Mesenchymal stem cell (in vitro differentiated cells and primary cell): ENCODE data around the gene ELMO1.

ENCODE experiments used
- DNase-seq: peaks from one replicate; pipeline ENCODE4 v3.0.0-alpha.2; 2013
- H2AFZ ChIP-seq: one replicate; pipeline ENCODE4 v1.6.1; 2013; ENCODE audit warnings: low read depth, mild to moderate bottlenecking, control low read depth, inconsistent platforms, low read length, moderate library complexity
- H2AK5ac ChIP-seq: 2 replicates; pipeline ENCODE4 v1.6.1; 2013; ENCODE audit warnings: low read length, moderate library complexity, mild to moderate bottlenecking, inconsistent platforms; ENCODE audit not compliant: severe bottlenecking
- H2BK120ac ChIP-seq: one replicate; pipeline ENCODE4 v1.6.1; 2013; ENCODE audit warnings: low read depth, mild to moderate bottlenecking, inconsistent platforms, low read length, moderate library complexity
- H2BK12ac ChIP-seq, 2 experiments: one replicate each; pipeline ENCODE4 v1.6.1; 2013; ENCODE audit warnings: inconsistent platforms in 2 of 2, low read length in 2 of 2, mild to moderate bottlenecking in 2 of 2, moderate library complexity in 2 of 2, control low read depth in 1 of 2
- H2BK15ac ChIP-seq: one replicate; pipeline ENCODE4 v1.6.1; 2013; ENCODE audit warnings: mild to moderate bottlenecking, low read depth, inconsistent platforms; ENCODE audit not compliant: poor library complexity, severe bottlenecking
- H2BK5ac ChIP-seq: 2 replicates; pipeline ENCODE4 v1.6.1; 2013; ENCODE audit warnings: low read depth, mild to moderate bottlenecking, low read length, control low read depth, inconsistent platforms; ENCODE audit not compliant: poor library complexity, severe bottlenecking
- H3K14ac ChIP-seq, 2 experiments: one replicate each; pipeline ENCODE4 v1.6.1; 2013; ENCODE audit warnings: inconsistent platforms in 2 of 2, low read length in 2 of 2, control low read depth in 1 of 2, mild to moderate bottlenecking in 1 of 2, moderate library complexity in 1 of 2
- H3K18ac ChIP-seq, 2 experiments: one replicate each; pipeline ENCODE4 v1.6.1; 2013; ENCODE audit warnings: inconsistent platforms in 2 of 2, low read length in 2 of 2, control low read depth in 1 of 2, low read depth in 1 of 2, mild to moderate bottlenecking in 1 of 2
- H3K23ac ChIP-seq, 2 experiments: one replicate each; pipeline ENCODE4 v1.6.1; 2013; ENCODE audit warnings: inconsistent platforms in 2 of 2, low read length in 2 of 2, mild to moderate bottlenecking in 2 of 2, moderate library complexity in 2 of 2, control low read depth in 1 of 2
- H3K27ac ChIP-seq: 2 replicates; pipeline ENCODE4 v1.5.1; 2013; ENCODE audit warnings: mild to moderate bottlenecking, moderate library complexity, low read length, control low read depth, inconsistent platforms; ENCODE audit not compliant: poor library complexity, severe bottlenecking
- H3K27me3 ChIP-seq, 2 experiments: 2 replicates each; pipeline versions ENCODE4 v1.6.1 to v1.7.0; 2013; ENCODE audit warnings: low read length in 2 of 2, mild to moderate bottlenecking in 2 of 2, moderate library complexity in 2 of 2, control low read depth in 1 of 2, inconsistent platforms in 1 of 2; ENCODE audit not compliant: control insufficient read depth in 1 of 2, insufficient read depth in 1 of 2
- H3K36me3 ChIP-seq, 2 experiments: 2 replicates each; pipeline versions ENCODE4 v1.6.1 to v1.7.0; 2013; ENCODE audit warnings: low read length in 2 of 2, control low read depth in 1 of 2, inconsistent platforms in 1 of 2, low read depth in 1 of 2, mild to moderate bottlenecking in 1 of 2; ENCODE audit not compliant: insufficient read depth in 2 of 2, control insufficient read depth in 1 of 2
- H3K4ac ChIP-seq, 2 experiments: one replicate each; pipeline ENCODE4 v1.6.1; 2013; ENCODE audit warnings: inconsistent platforms in 2 of 2, low read length in 2 of 2, mild to moderate bottlenecking in 2 of 2, moderate library complexity in 2 of 2, control low read depth in 1 of 2, low read depth in 1 of 2
- H3K4me1 ChIP-seq: 2 replicates; pipeline ENCODE4 v1.6.1; 2013; ENCODE audit warnings: low read depth, low read length, control low read depth; ENCODE audit not compliant: control insufficient read depth, insufficient read depth
- H3K4me2 ChIP-seq: 2 replicates; pipeline ENCODE4 v1.6.1; 2013; ENCODE audit warnings: low read length, mild to moderate bottlenecking, inconsistent platforms; ENCODE audit not compliant: poor library complexity, severe bottlenecking
- H3K4me3 ChIP-seq, 2 experiments: 2 replicates each; pipeline versions ENCODE4 v1.5.1 to v1.7.0; 2013; ENCODE audit warnings: low read length in 2 of 2, mild to moderate bottlenecking in 2 of 2, control low read depth in 1 of 2, low read depth in 1 of 2; ENCODE audit not compliant: insufficient read depth in 1 of 2
- H3K79me1 ChIP-seq: replicated peaks from 2 replicates; pipeline ENCODE4 v1.6.1; 2013; ENCODE audit warnings: mild to moderate bottlenecking, control low read depth, low read length, inconsistent platforms; ENCODE audit not compliant: poor library complexity, severe bottlenecking
- H3K9ac ChIP-seq: 2 replicates; pipeline ENCODE4 v1.7.0; 2013; ENCODE audit warnings: mild to moderate bottlenecking, low read length, moderate library complexity
- H3K9me3 ChIP-seq: 2 replicates; pipeline ENCODE4 v1.7.0; 2013; ENCODE audit warnings: mild to moderate bottlenecking, low read length; ENCODE audit not compliant: control insufficient read depth
- H4K8ac ChIP-seq: one replicate; pipeline ENCODE4 v1.6.1; 2013; ENCODE audit warnings: inconsistent platforms, mild to moderate bottlenecking, low read length, moderate library complexity
- H4K91ac ChIP-seq: one replicate; pipeline ENCODE4 v1.6.1; 2013; ENCODE audit warnings: mild to moderate bottlenecking, low read length, inconsistent platforms
- WGBS: methylation state at CpG from one replicate; pipeline ENCODE4 v1.1.7; 2013; ENCODE audit warnings: mixed read lengths; 5-methylcytosine and 5-hydroxymethylcytosine counted together

Gene ELMO1

DNA sequence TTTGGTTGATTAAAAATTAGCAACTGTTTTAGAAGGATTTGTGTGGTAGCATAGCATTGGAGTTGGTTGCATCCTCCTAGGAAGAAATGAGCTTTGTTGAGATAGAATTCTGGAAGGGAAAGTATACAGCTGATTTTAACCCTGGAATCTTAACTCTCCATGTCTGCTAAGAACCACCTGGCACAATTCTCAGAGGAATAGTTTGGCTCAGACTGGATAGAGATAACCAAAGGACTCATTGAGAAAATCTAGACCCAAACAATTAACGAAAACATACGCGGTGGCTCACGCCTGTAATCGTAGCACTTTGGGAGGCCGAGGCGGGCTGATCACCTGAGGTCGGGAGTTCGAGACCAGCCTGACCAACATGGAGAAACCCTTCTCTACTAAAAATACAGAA is 625.3 kb downstream of the ELMO1 start:
- Histone ChIP-seq H4K8ac (no peak overlapping the region), H2BK5ac (no peak overlapping the region), H4K91ac (no peak overlapping the region), H3K36me3 (no peaks in the 10 kb centered on the region), H3K4me2 (no peak overlapping the region), H2AFZ (no peak overlapping the region), H3K14ac (no peak overlapping the region), H2BK120ac (no peak overlapping the region), H2BK15ac (no peak overlapping the region), H3K23ac (no peak overlapping the region), H3K9ac (no peak overlapping the region), H2AK5ac (no peak overlapping the region), H3K18ac (no peak overlapping the region), H3K27ac (no peak overlapping the region), H3K79me1 (no peaks in the 10 kb centered on the region), H3K4me1 (no peaks in the 10 kb centered on the region), H3K9me3 (no peaks in the 10 kb centered on the region), H2BK12ac (no peak overlapping the region), H3K4ac (no peak overlapping the region), H3K4me3 (no peak overlapping the region), H3K27me3 (no peaks in the 10 kb centered on the region)
- no peak for DNase-seq
- WGBS = 91% methylated on average over 9 of the region's 9 CpGs

DNA sequence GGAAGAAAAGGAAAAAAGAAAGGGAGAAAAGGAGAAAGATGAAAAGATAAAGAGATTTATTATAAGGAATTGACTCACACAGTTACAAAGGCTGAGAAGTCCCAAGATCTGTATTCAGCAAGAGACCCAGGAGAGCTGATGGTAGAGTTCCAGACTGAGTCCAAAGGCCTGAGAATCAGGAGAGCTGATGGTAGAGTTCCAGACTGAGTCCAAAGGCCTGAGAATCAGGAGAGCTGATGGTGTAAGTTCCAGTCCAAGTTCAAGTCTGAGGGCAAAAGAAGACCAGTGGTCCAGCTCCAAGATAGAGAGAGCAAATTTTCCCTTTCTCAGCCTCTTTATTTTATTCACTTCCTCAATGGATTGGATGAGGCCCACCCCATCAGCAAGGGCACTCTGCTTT is 627.0 kb downstream of the ELMO1 start:
- no peak overlapping the region for H3K18ac ChIP-seq
- DNase-seq = no peak
- no peak overlapping the region for H3K4me3 ChIP-seq
- H3K79me1 ChIP-seq = no peaks in the 10 kb centered on the region
- H3K4me2 ChIP-seq = no peak overlapping the region
- H3K9me3 ChIP-seq = no peaks in the 10 kb centered on the region
- H2AK5ac ChIP-seq = no peak overlapping the region
- no peak overlapping the region for H2BK12ac ChIP-seq
- no peak overlapping the region for H3K23ac ChIP-seq
- H3K4ac ChIP-seq = no peak overlapping the region
- H3K9ac ChIP-seq = no peak overlapping the region
- no peak overlapping the region for H3K27ac ChIP-seq
- no peak overlapping the region for H3K14ac ChIP-seq
- H3K4me1 ChIP-seq = no peaks in the 10 kb centered on the region
- H2BK5ac ChIP-seq = no peak overlapping the region
- no peak overlapping the region for H4K91ac ChIP-seq
- no peak overlapping the region for H4K8ac ChIP-seq
- no peak overlapping the region for H2BK120ac ChIP-seq
- no peaks in the 10 kb centered on the region for H3K36me3 ChIP-seq
- H2BK15ac ChIP-seq = no peak overlapping the region
- H2AFZ ChIP-seq = no peak overlapping the region
- no peaks in the 10 kb centered on the region for H3K27me3 ChIP-seq

DNA sequence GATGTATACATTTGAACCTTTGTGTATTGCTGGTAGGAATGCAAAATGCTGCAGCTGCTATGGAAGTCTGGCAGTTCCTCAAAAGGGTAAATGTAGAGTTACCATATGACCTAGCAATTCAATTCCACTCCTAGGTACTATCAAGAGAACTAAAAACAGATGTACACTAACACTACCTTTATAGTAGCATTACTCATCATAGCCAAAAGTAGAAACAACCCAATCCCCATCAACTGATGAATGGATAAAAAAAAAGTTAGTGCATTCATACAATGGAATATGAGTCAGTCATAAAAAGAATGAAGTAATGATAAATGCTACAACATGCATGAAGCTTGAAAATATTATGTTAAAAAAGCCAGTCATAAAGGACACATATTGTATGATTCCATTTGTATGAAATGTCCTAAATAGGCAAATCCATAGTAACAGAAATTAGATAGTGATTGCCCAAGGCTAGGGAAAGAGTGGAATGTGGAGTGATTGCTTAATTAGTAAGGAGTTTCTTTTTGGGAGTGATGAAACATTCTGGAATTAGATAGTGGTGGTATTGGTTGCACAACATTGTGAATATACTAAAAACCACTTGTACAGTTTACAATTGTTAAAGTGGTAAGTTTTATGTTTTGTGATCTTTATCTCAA is 628.0 kb downstream of the ELMO1 start:
- Histone ChIP-seq H3K27ac (no peak overlapping the region), H4K8ac (no peak overlapping the region), H2BK12ac (no peak overlapping the region), H3K4me1 (no peaks in the 10 kb centered on the region), H3K18ac (no peak overlapping the region), H2AK5ac (no peak overlapping the region), H3K9ac (no peak overlapping the region), H3K9me3 (no peaks in the 10 kb centered on the region), H2BK120ac (no peak overlapping the region), H3K36me3 (no peaks in the 10 kb centered on the region), H2BK5ac (no peak overlapping the region), H3K23ac (no peak overlapping the region), H3K14ac (no peak overlapping the region), H2BK15ac (no peak overlapping the region), H4K91ac (no peak overlapping the region), H3K79me1 (no peaks in the 10 kb centered on the region), H3K27me3 (no peaks in the 10 kb centered on the region), H3K4me2 (no peak overlapping the region), H3K4me3 (no peak overlapping the region), H2AFZ (no peak overlapping the region), H3K4ac (no peak overlapping the region)
- peak; percentile 37 for DNase-seq

DNA sequence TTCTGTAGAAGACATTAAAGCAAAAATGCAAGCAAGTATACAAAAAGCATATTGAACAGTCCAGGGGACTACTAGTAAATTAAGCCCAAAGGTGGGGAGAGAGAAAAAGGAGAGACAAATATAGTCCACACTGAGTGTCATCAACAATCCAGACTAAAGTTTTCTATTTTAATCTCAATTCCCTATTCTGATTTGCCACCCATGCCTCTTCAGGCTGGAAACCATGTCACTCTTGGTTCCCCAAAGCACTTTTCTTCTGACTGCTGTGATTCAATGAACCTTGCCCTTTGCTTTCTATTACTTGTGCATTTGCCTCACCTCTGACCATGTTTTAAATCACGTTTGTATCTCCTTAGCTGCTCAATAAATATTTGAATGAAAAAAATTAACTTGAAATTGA is 629.0 kb downstream of the ELMO1 start:
- H3K27me3 ChIP-seq = no peaks in the 10 kb centered on the region
- no peak overlapping the region for H2BK120ac ChIP-seq
- no peak for DNase-seq
- H2BK5ac ChIP-seq = no peak overlapping the region
- H2BK12ac ChIP-seq = no peak overlapping the region
- no peak overlapping the region for H3K18ac ChIP-seq
- no peaks in the 10 kb centered on the region for H3K9me3 ChIP-seq
- no peak overlapping the region for H4K8ac ChIP-seq
- no peak overlapping the region for H2AFZ ChIP-seq
- no peaks in the 10 kb centered on the region for H3K36me3 ChIP-seq
- no peak overlapping the region for H2AK5ac ChIP-seq
- H3K79me1 ChIP-seq = no peaks in the 10 kb centered on the region
- H4K91ac ChIP-seq = no peak overlapping the region
- no peak overlapping the region for H3K14ac ChIP-seq
- WGBS = no CpG with 5 or more reads among the region's 1 CpG
- H2BK15ac ChIP-seq = no peak overlapping the region
- H3K4me3 ChIP-seq = no peak overlapping the region
- H3K23ac ChIP-seq = no peak overlapping the region
- H3K4me1 ChIP-seq = no peaks in the 10 kb centered on the region
- no peak overlapping the region for H3K27ac ChIP-seq
- H3K4me2 ChIP-seq = no peak overlapping the region
- H3K9ac ChIP-seq = no peak overlapping the region
- no peak overlapping the region for H3K4ac ChIP-seq
